GM23338 (cell line): ENCODE data around the gene WDR11.

Experiments
- CTCF ChIP-seq, 2 experiments: fragments of 200-600 bp in 1 of 2; sonication (generic) in 1 of 2; conservative IDR thresholded peaks; 2 replicates each; pipeline versions ENCODE4 v1.5.1 to v1.6.1; 2016 to 2017; ENCODE audit warnings: antibody characterized with exemption in 2 of 2, low read depth in 2 of 2, mild to moderate bottlenecking in 2 of 2, moderate library complexity in 1 of 2
- EZH2 ChIP-seq: fragments of 200-600 bp; sonication (generic); IDR thresholded peaks from one replicate; pipeline ENCODE4 v1.8.0; 2017; ENCODE audit warnings: antibody characterized with exemption, mild to moderate bottlenecking, low read depth; ENCODE audit not compliant: unreplicated experiment
- ZNF114 ChIP-seq: fragments of 250-450 bp; sonication (Bioruptor Pico); IDR thresholded peaks from 2 replicates; pipeline ENCODE4 v1.5.0; 2020; ENCODE audit warnings: mild to moderate bottlenecking, moderate library complexity

GRCh38 chr10:120802935-120803334 is 48.2 kb upstream of the WDR11 start:
- TF ChIP-seq CTCF (conservative IDR thresholded peaks at IDR 0.05; ENCODE audit: low read depth in 2 of 2) (no peak), ZNF114 (CRISPR knock-in tag) (no peak), EZH2 (no peak)
